ENCODE measurements around the gene EIF4B.

- TF ChIP-seq, protein P1, sequence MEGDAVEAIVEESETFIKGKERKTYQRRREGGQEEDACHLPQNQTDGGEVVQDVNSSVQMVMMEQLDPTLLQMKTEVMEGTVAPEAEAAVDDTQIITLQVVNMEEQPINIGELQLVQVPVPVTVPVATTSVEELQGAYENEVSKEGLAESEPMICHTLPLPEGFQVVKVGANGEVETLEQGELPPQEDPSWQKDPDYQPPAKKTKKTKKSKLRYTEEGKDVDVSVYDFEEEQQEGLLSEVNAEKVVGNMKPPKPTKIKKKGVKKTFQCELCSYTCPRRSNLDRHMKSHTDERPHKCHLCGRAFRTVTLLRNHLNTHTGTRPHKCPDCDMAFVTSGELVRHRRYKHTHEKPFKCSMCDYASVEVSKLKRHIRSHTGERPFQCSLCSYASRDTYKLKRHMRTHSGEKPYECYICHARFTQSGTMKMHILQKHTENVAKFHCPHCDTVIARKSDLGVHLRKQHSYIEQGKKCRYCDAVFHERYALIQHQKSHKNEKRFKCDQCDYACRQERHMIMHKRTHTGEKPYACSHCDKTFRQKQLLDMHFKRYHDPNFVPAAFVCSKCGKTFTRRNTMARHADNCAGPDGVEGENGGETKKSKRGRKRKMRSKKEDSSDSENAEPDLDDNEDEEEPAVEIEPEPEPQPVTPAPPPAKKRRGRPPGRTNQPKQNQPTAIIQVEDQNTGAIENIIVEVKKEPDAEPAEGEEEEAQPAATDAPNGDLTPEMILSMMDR (conservative IDR thresholded peaks at IDR 0.05) = peak; percentile 70; the same call in 1 of the 2 replicates
- no peak for TF ChIP-seq EZH2 (IDR thresholded peaks at IDR 0.05; ENCODE audit: low read depth)
Measured at GRCh38 chr12:53061404-53062010, 55.3 kb downstream of the EIF4B start.
